OCI-LY3 (cell line): Measurements from ENCODE around the gene GSG1.

Experiments used
- H2AFZ ChIP-seq: fragments of 200-600, 300-600 bp; shearing (Covaris generic); 2 replicates; pipeline ENCODE4 v1.6.0; 2014; ENCODE audit warnings: antibody characterized with exemption, low read depth, low read length
- H3K27ac ChIP-seq: fragments of 200-600, 300-600 bp; sonication (generic); 2 replicates; pipeline ENCODE4 v1.5.1; 2014; ENCODE audit warnings: mild to moderate bottlenecking, low read length, moderate library complexity, mixed read lengths
- H3K27me3 ChIP-seq: fragments of 200-600, 300-600 bp; sonication (generic); 2 replicates; pipeline ENCODE4 v1.6.1; 2014; ENCODE audit warnings: low read depth, low read length, mixed read lengths
- H3K36me3 ChIP-seq: fragments of 200-600, 300-600 bp; sonication (generic); replicated peaks from 2 replicates; pipeline ENCODE3; 2014; ENCODE audit warnings: low read depth, low read length, mixed read lengths
- H3K4me1 ChIP-seq: fragments of 300-600, 200-600 bp; sonication (generic); 2 replicates; pipeline ENCODE4 v1.6.1; 2014; ENCODE audit warnings: low read length, mixed read lengths
- H3K4me2 ChIP-seq: fragments of 200-600, 300-600 bp; sonication (generic); 2 replicates; pipeline ENCODE4 v1.6.1; 2014; ENCODE audit warnings: low read length, mixed read lengths
- H3K4me3 ChIP-seq: fragments of 300-600, 200-600 bp; sonication (generic); 2 replicates; pipeline ENCODE4 v1.5.1; 2014; ENCODE audit warnings: antibody characterized with exemption, mild to moderate bottlenecking, low read length, moderate library complexity
- H3K79me2 ChIP-seq: fragments of 300-600, 200-600 bp; shearing (Covaris generic); 2 replicates; pipeline ENCODE4 v1.6.1; 2014; ENCODE audit warnings: mild to moderate bottlenecking, low read length, mixed read lengths
- H3K9ac ChIP-seq: fragments of 300-600, 200-600 bp; shearing (Covaris generic); 2 replicates; pipeline ENCODE4 v1.6.0; 2014; ENCODE audit warnings: mild to moderate bottlenecking, low read length, moderate library complexity
- H3K9me3 ChIP-seq: fragments of 200-600, 300-600 bp; shearing (Covaris generic); 2 replicates; pipeline ENCODE4 v1.6.1; 2014; ENCODE audit warnings: low read length, mixed read lengths; ENCODE audit not compliant: insufficient read depth
- H4K20me1 ChIP-seq: fragments of 200-600, 300-600 bp; sonication (generic); 2 replicates; pipeline ENCODE4 v1.6.1; 2016; ENCODE audit warnings: low read length, mixed read lengths; ENCODE audit not compliant: insufficient read depth
- CTCF ChIP-seq: fragments of 200-600, 300-600 bp; sonication (generic); IDR thresholded peaks from 2 replicates; pipeline ENCODE4 v1.5.1; 2014; ENCODE audit warnings: antibody characterized with exemption, low read length, low read depth
- EZH2phosphoT487 ChIP-seq: fragments of 200-600 bp; shearing (Covaris generic); IDR thresholded peaks from 2 replicates; pipeline ENCODE4 v1.6.1; 2018; ENCODE audit warnings: antibody characterized with exemption, mixed run types, low read depth

The GSG1 gene

DNA sequence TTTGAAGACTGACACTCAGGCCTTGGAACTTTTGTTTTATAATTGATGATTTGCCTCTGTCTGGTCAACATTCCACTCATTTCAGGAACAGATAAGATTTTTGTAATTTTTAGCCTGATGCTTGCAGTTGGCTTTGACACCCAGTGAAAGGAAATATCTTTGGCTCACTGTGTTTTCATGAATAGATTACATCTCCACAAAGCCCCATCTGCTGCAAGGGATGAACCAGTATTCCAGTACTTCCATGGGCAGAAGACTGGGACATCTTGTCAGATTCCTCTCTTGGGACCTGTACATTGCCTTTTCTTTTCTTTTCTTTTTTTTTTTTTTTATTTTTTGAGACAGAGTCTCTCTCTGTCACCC, 28.4 kb downstream of the GSG1 start:
- TF ChIP-seq CTCF (no peak), EZH2phosphoT487 (no peak)
- Histone ChIP-seq H3K36me3 (no peaks in the 10 kb centered on the region), H3K79me2 (no peaks in the 10 kb centered on the region), H3K9ac (no peak overlapping the region), H3K4me3 (no peak overlapping the region), H3K4me1 (no peaks in the 10 kb centered on the region), H3K4me2 (no peak overlapping the region), H2AFZ (no peak overlapping the region), H3K27ac (no peak overlapping the region), H4K20me1 (no peaks in the 10 kb centered on the region), H3K27me3 (no peaks in the 10 kb centered on the region), H3K9me3 (no peaks in the 10 kb centered on the region)

DNA sequence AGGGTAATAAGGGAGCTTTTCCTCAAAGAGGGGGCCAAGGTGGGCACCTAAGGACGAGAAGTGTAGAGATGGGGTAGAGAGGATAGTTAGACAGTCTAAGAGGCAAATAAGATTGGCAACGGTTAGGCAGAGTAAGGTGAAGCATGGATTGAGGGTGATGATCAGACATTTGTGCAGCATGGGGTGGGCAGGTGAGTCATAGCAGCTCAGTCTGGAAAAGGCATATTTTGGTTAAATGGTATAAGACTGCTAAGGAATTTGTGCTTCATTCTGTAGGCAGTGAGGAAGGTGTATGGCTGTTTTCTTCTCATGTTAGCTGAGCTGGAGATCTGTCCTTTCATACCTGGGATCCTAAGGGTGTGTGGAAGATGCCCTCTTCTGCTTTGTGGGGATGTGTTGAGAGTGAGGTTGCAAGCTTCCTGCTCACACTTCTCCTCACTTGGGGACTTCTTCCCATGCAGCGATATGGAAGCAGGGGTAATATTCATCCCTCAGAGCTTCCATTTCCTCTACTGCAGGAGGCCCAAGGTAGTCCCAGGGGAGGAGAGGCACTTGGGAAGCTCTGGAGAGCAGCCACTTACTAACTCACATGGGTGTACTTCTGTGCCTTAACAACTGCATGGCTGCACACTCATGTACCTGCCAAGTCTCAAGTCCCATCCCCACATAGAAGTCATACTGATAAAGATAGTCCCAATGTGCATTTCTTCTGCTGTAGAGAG, 28.9 kb downstream of the GSG1 start:
- TF ChIP-seq CTCF (no peak), EZH2phosphoT487 (no peak)
- no peaks in the 10 kb centered on the region for H3K4me1 ChIP-seq
- H3K27me3 ChIP-seq: no peaks in the 10 kb centered on the region
- no peak overlapping the region for H3K27ac ChIP-seq
- H3K4me3 ChIP-seq: no peak overlapping the region
- H3K79me2 ChIP-seq: no peaks in the 10 kb centered on the region
- H4K20me1 ChIP-seq: no peaks in the 10 kb centered on the region
- H3K4me2 ChIP-seq: no peak overlapping the region
- H3K9ac ChIP-seq: no peak overlapping the region
- H3K36me3 ChIP-seq: no peaks in the 10 kb centered on the region
- H2AFZ ChIP-seq: no peak overlapping the region
- H3K9me3 ChIP-seq: no peaks in the 10 kb centered on the region

DNA sequence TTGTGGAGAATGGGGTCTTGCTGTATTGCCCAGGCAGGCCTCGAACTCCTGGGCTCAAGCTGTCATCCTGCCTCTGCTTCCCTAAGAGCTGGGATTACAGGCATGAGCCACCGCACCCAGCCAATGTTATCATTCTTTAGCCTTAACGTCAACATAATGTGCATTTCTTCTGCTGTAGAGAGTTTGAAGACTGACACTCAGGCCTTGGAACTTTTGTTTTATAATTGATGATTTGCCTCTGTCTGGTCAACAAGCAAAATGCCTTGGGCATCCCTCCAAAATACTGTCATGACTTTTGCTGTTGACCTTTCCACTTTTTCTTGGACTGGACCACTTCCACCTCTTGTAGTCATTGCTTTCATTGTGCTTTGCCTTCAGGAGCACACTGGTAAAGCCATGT, 30.3 kb downstream of the GSG1 start:
- H3K27ac ChIP-seq: no peak overlapping the region
- no peaks in the 10 kb centered on the region for H4K20me1 ChIP-seq
- H3K4me1 ChIP-seq: no peaks in the 10 kb centered on the region
- no peaks in the 10 kb centered on the region for H3K9me3 ChIP-seq
- no peak overlapping the region for H3K4me3 ChIP-seq
- H3K27me3 ChIP-seq: no peaks in the 10 kb centered on the region
- no peak overlapping the region for H3K9ac ChIP-seq
- no peak for TF ChIP-seq EZH2phosphoT487
- no peak for TF ChIP-seq CTCF
- H3K4me2 ChIP-seq: no peak overlapping the region
- no peaks in the 10 kb centered on the region for H3K79me2 ChIP-seq
- no peaks in the 10 kb centered on the region for H3K36me3 ChIP-seq
- H2AFZ ChIP-seq: no peak overlapping the region

GRCh38 chr12:13071305-13072280, 31.9 kb downstream of the GSG1 start:
- no peak overlapping the region for H3K4me2 ChIP-seq
- no peaks in the 10 kb centered on the region for H4K20me1 ChIP-seq
- no peak overlapping the region for H3K27ac ChIP-seq
- no peaks in the 10 kb centered on the region for H3K36me3 ChIP-seq
- H3K4me1 ChIP-seq: no peaks in the 10 kb centered on the region
- H3K9me3 ChIP-seq: no peaks in the 10 kb centered on the region
- TF ChIP-seq EZH2phosphoT487 (no peak), CTCF (no peak)
- no peak overlapping the region for H3K4me3 ChIP-seq
- H2AFZ ChIP-seq: no peak overlapping the region
- H3K9ac ChIP-seq: no peak overlapping the region
- no peaks in the 10 kb centered on the region for H3K79me2 ChIP-seq
- H3K27me3 ChIP-seq: no peaks in the 10 kb centered on the region
